Measurements from ENCODE around the gene SATB1. TPM values are rescaled to one million over a fixed set of nuclear protein-coding genes. Genes with fewer than 3 reads are reported as not detected.

Gene SATB1
- total and polyA plus RNA-seq, 2 of the 4 experiments (the other 2 are of a cell fraction), result 7.5 to 10.7 TPM

GRCh38 chr3:18372786-18373405 is 52.2 kb downstream of the SATB1 start:
- Histone ChIP-seq H2AK9ac (replicated peaks; ENCODE audit: low read depth, low read length, poor library complexity) (no peak overlapping the region), H3K4me1 (ENCODE audit: control insufficient read depth, insufficient read depth, low read length) (no peaks in the 10 kb centered on the region), H3K4me3 (ENCODE audit: insufficient read depth, low read depth, low read length) (no peak overlapping the region), H4K91ac (ENCODE audit: insufficient read depth, low read depth, low read length) (no peak overlapping the region), H4K8ac (ENCODE audit: low read depth in 2 of 2, low read length in 2 of 2) (no peak overlapping the region), H3K56ac (ENCODE audit: extremely low read depth, insufficient read depth, low read length) (no peak overlapping the region), H2BK20ac (ENCODE audit: low read depth, low read length) (no peak overlapping the region), H4K5ac (ENCODE audit: low read depth, low read length) (no peak overlapping the region), H3K4me2 (ENCODE audit: low read depth, low read length) (no peak overlapping the region), H3K27me3 (ENCODE audit: control insufficient read depth, insufficient read depth, low read length) (no peaks in the 10 kb centered on the region), H2BK5ac (ENCODE audit: low read depth, low read length, poor library complexity, severe bottlenecking) (no peak overlapping the region), H3K18ac (ENCODE audit: low read depth, low read length) (no peak overlapping the region), H3K36me3 (ENCODE audit: control insufficient read depth, insufficient read depth, low read length) (no peaks in the 10 kb centered on the region), H4K20me1 (ENCODE audit: insufficient read depth, low read length) (no peaks in the 10 kb centered on the region), H2BK15ac (ENCODE audit: low read depth, low read length) (no peak overlapping the region), H2BK120ac (ENCODE audit: low read depth, low read length) (no peak overlapping the region), H3K14ac (replicated peaks; ENCODE audit: low read depth, low read length) (no peak overlapping the region), H3K4ac (ENCODE audit: low read depth, low read length) (no peak overlapping the region), H3K79me1 (ENCODE audit: low read depth in 1 of 2, low read length in 2 of 2) (no peaks in the 10 kb centered on the region), H3K27ac (ENCODE audit: insufficient read depth, low read length) (no peak overlapping the region), H3K9me1 (ENCODE audit: insufficient read depth, low read length) (no peaks in the 10 kb centered on the region), H2AK5ac (ENCODE audit: low read depth, low read length) (no peak overlapping the region), H2AFZ (replicated peaks; ENCODE audit: low read length, poor library complexity) (no peak overlapping the region), H3K9me3 (ENCODE audit: control insufficient read depth, insufficient read depth, low read length) (no peaks in the 10 kb centered on the region), H3K23ac (ENCODE audit: low read depth, low read length) (no peak overlapping the region), H3K9ac (ENCODE audit: low read depth, low read length) (no peak overlapping the region)
- dilution Hi-C loops (cut with HindIII; ENCODE audit: low sequenced_read_pairs, unreplicated experiment), result no loop called here
- BruUV-seq (replicated peaks), result no TSS peak
- DNase-seq (no peak), ATAC-seq (ENCODE audit: low read depth) (no peak)
- WGBS, 2 experiments (ENCODE audit: extremely low coverage in 2 of 2, insufficient read length in 1 of 2), result no CpG with 5 or more reads among the region's 4 CpGs
- in situ Hi-C loops (cut with MboI; ENCODE audit: low sequenced_read_pairs), result no loop called here
- ChIA-PET POLR2A (ENCODE audit: unreplicated experiment) (no interaction called here), CTCF (no interaction called here)
- no peak for TF ChIP-seq CHD1 (IDR thresholded peaks at IDR 0.05; ENCODE audit: low read depth, low read length)
- no peak for TF ChIP-seq RAD21 (IDR thresholded peaks at IDR 0.05; ENCODE audit: low read length)
- TF ChIP-seq RFX5 (IDR thresholded peaks at IDR 0.05; ENCODE audit: low read depth, low read length), result no peak
- TF ChIP-seq POLR2A (IDR thresholded peaks at IDR 0.05; ENCODE audit: low read depth, low read length), result no peak
- intact Hi-C loops (cut with micrococcal nuclease), result no loop called here

Data from IMR-90 (cell line).